ENCODE data around the gene SPATA1.

DNA sequence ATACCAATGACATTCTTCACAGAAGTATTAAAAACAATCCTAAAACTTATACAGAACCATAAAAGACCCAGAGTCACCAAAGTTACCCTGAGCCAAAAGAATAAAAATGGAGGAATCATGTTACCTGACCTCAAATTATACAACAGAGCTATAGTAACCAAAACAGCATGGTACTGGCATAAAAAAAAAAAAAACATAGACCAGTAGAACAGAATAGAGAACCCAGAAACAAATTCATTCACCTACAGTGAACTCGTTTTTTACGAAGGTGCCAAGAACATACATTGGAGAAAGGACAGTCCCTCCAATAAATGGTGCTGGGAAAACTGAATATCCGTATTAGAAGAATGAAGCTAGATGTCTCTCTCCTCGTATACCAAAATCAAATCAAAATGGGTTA lies 2.8 kb downstream of the SPATA1 start:
- TF ChIP-seq CTCF (IDR thresholded peaks at IDR 0.05) (no peak), POLR2A (IDR thresholded peaks at IDR 0.05) (no peak), POLR2AphosphoS5 (IDR thresholded peaks at IDR 0.05) (no peak)
